RWPE1 (cell line): ENCODE measurements around the gene FREM1.

Experiments
- CTCF ChIA-PET: fragments of 350-600 bp; sonication (Branson Sonifier 250); formaldehyde crosslinking; extraction: SDS; loops from one replicate; lab custom pipeline; 2021; lab: Yijun Ruan, JAX
- POLR2A ChIA-PET: fragments of 400-600 bp; formaldehyde crosslinking; extraction: SDS; loops from one replicate; lab custom pipeline; 2020; ENCODE audit warnings: antibody characterized with exemption; ENCODE audit not compliant: low non-redundant PET; lab: Yijun Ruan, JAX
- DNase-seq: peaks from one replicate; pipeline ENCODE4 v3.0.0; 2012; ENCODE audit warnings: low spot score
- H3K27ac ChIP-seq: fragments of 450-650 bp; 2 replicates; pipeline ENCODE4 v1.5.1; 2017
- CTCF ChIP-seq: fragments of 450-650 bp; conservative IDR thresholded peaks from 2 replicates; pipeline ENCODE4 v1.5.1; 2017; ENCODE audit warnings: low read depth, mild to moderate bottlenecking

FREM1 gene

GRCh38 chr9:14913366-14913765 lies 3.1 kb upstream of the FREM1 start:
- CTCF ChIA-PET: no interaction called here
- no peak overlapping the region for H3K27ac ChIP-seq
- no peak for DNase-seq
- POLR2A ChIA-PET: no interaction called here
- no peak for TF ChIP-seq CTCF

- DNase-seq: no peak
- no peak overlapping the region for H3K27ac ChIP-seq
- TF ChIP-seq CTCF: no peak
- POLR2A ChIA-PET: no interaction called here
- CTCF ChIA-PET: no interaction called here
Measured at GRCh38 chr9:14912859-14913258, 2.6 kb upstream of the FREM1 start.

- CTCF ChIA-PET: no interaction called here
- no peak for TF ChIP-seq CTCF
- POLR2A ChIA-PET: no interaction called here
- DNase-seq: no peak
- no peak overlapping the region for H3K27ac ChIP-seq
Measured at GRCh38 chr9:14911046-14911445, 818 bp upstream of the FREM1 start.

- DNase-seq: no peak
- no peak overlapping the region for H3K27ac ChIP-seq
- CTCF ChIA-PET: no interaction called here
- POLR2A ChIA-PET: no interaction called here
- TF ChIP-seq CTCF: no peak
Measured at GRCh38 chr9:14909601-14909960, 647 bp downstream of the FREM1 start.

- no peak overlapping the region for H3K27ac ChIP-seq
- DNase-seq: no peak
- ChIA-PET CTCF (no interaction called here), POLR2A (no interaction called here)
- TF ChIP-seq CTCF: no peak
Measured at GRCh38 chr9:14909181-14909580, 1.0 kb downstream of the FREM1 start.

- TF ChIP-seq CTCF: no peak
- ChIA-PET CTCF (interaction anchor here (0.6 to 0.7 kb wide), 2 partner anchors 45 to 371 kb away, joined by 3 read pairs; no protein-coding TSS in a partner anchor), POLR2A (no interaction called here)
- no peak overlapping the region for H3K27ac ChIP-seq
- no peak for DNase-seq
Measured at GRCh38 chr9:14908295-14909180, 1.7 kb downstream of the FREM1 start.
